H9 (cell line): ENCODE results near the gene NUTF2. TPM values are rescaled to one million over a fixed set of nuclear protein-coding genes. Genes with fewer than 3 reads are reported as not detected.

ENCODE experiments used
- DNase-seq: peaks from one replicate; pipeline ENCODE4 v3.0.0-alpha.2; 2017
- H2AFZ ChIP-seq: one replicate; pipeline ENCODE4 v1.6.1; 2013; ENCODE audit warnings: mild to moderate bottlenecking, low read length, control low read depth, moderate library complexity
- H2AK5ac ChIP-seq: 2 replicates; pipeline ENCODE4 v1.6.1; 2013; ENCODE audit warnings: low read length, control low read depth, mixed read lengths; ENCODE audit not compliant: insufficient read length
- H2BK120ac ChIP-seq: one replicate; pipeline ENCODE4 v1.6.1; 2013; ENCODE audit warnings: low read depth, mild to moderate bottlenecking, low read length, control low read depth, inconsistent platforms; ENCODE audit not compliant: poor library complexity, severe bottlenecking
- H2BK12ac ChIP-seq: 2 replicates; pipeline ENCODE4 v1.6.1; 2013; ENCODE audit warnings: low read length, control low read depth, mixed read lengths, low read depth; ENCODE audit not compliant: insufficient read length
- H2BK15ac ChIP-seq: 2 replicates; pipeline ENCODE4 v1.6.1; 2013; ENCODE audit warnings: low read depth, low read length, control low read depth
- H2BK20ac ChIP-seq: one replicate; pipeline ENCODE4 v1.6.1; 2013; ENCODE audit warnings: low read depth, mild to moderate bottlenecking, low read length, control low read depth, inconsistent platforms; ENCODE audit not compliant: poor library complexity, severe bottlenecking
- H2BK5ac ChIP-seq: 2 replicates; pipeline ENCODE4 v1.6.1; 2013; ENCODE audit warnings: low read length, control low read depth, mixed read lengths; ENCODE audit not compliant: insufficient read length
- H3K14ac ChIP-seq: 2 replicates; pipeline ENCODE4 v1.6.1; 2013; ENCODE audit warnings: low read length, control low read depth; ENCODE audit not compliant: insufficient read depth
- H3K18ac ChIP-seq: 2 replicates; pipeline ENCODE4 v1.6.1; 2013; ENCODE audit warnings: low read depth, mild to moderate bottlenecking, mixed read lengths, low read length, control low read depth; ENCODE audit not compliant: insufficient read length
- H3K23ac ChIP-seq: 2 replicates; pipeline ENCODE4 v1.6.1; 2013; ENCODE audit warnings: low read length, control low read depth, mixed read lengths, low read depth; ENCODE audit not compliant: insufficient read length
- H3K23me2 ChIP-seq: 2 replicates; pipeline ENCODE4 v1.6.1; 2013; ENCODE audit warnings: low read depth, mild to moderate bottlenecking, mixed read lengths, low read length, control low read depth; ENCODE audit not compliant: insufficient read length, poor library complexity, severe bottlenecking
- H3K27ac ChIP-seq: 2 replicates; pipeline ENCODE4 v1.5.1; 2013; ENCODE audit warnings: low read length, control low read depth, mixed read lengths, low read depth; ENCODE audit not compliant: insufficient read length
- H3K27me3 ChIP-seq: 2 replicates; pipeline ENCODE4 v1.6.1; 2013; ENCODE audit warnings: low read length, control low read depth, inconsistent platforms; ENCODE audit not compliant: insufficient read depth
- H3K4ac ChIP-seq: 2 replicates; pipeline ENCODE4 v1.6.1; 2013; ENCODE audit warnings: low read depth, mild to moderate bottlenecking, control low read depth, inconsistent platforms, low read length, moderate library complexity
- H3K4me1 ChIP-seq: 2 replicates; pipeline ENCODE4 v1.6.1; 2013; ENCODE audit warnings: low read length, control low read depth, inconsistent platforms; ENCODE audit not compliant: insufficient read depth
- H3K4me2 ChIP-seq: 2 replicates; pipeline ENCODE4 v1.6.1; 2013; ENCODE audit warnings: low read length, control low read depth, mixed read lengths; ENCODE audit not compliant: insufficient read length, insufficient read depth
- H3K56ac ChIP-seq: 2 replicates; pipeline ENCODE4 v1.6.1; 2013; ENCODE audit warnings: low read depth, mild to moderate bottlenecking, mixed read lengths, low read length, control low read depth; ENCODE audit not compliant: insufficient read length
- H3K79me1 ChIP-seq: 2 replicates; pipeline ENCODE4 v1.6.1; 2013; ENCODE audit warnings: low read depth, mild to moderate bottlenecking, moderate library complexity, low read length, control low read depth, inconsistent platforms; ENCODE audit not compliant: insufficient read depth, poor library complexity, severe bottlenecking
- H3K79me2 ChIP-seq: 2 replicates; pipeline ENCODE4 v1.6.1; 2013; ENCODE audit warnings: low read length, control low read depth, inconsistent platforms; ENCODE audit not compliant: insufficient read depth
- H3K9ac ChIP-seq: 2 replicates; pipeline ENCODE4 v1.6.1; 2013; ENCODE audit warnings: low read length, control low read depth, mixed read lengths; ENCODE audit not compliant: insufficient read length; ENCODE audit errors: extremely low read depth
- H3K9me3 ChIP-seq: one replicate; pipeline ENCODE4 v1.6.1; 2013; ENCODE audit warnings: low read depth, low read length, inconsistent platforms; ENCODE audit not compliant: control insufficient read depth
- H3T11ph ChIP-seq: one replicate; pipeline ENCODE4 v1.6.1; 2013; ENCODE audit warnings: mild to moderate bottlenecking, low read length, control low read depth, inconsistent platforms
- H4K20me1 ChIP-seq: one replicate; pipeline ENCODE4 v1.6.1; 2013; ENCODE audit not compliant: control insufficient read depth, insufficient read length, insufficient read depth
- H4K5ac ChIP-seq: 2 replicates; pipeline ENCODE4 v1.6.1; 2013; ENCODE audit warnings: low read depth, mild to moderate bottlenecking, mixed read lengths, low read length, control low read depth; ENCODE audit not compliant: insufficient read length
- H4K8ac ChIP-seq: replicated peaks from 2 replicates; pipeline ENCODE4 v1.6.1; 2013; ENCODE audit warnings: low read length, control low read depth, mixed read lengths, low read depth; ENCODE audit not compliant: insufficient read length
- H4K91ac ChIP-seq: 2 replicates; pipeline ENCODE4 v1.6.1; 2013; ENCODE audit warnings: low read depth, mild to moderate bottlenecking, moderate library complexity, mixed read lengths, low read length, control low read depth; ENCODE audit not compliant: insufficient read length
- H3K27ac Mint-ChIP-seq, 3 experiments: 2 replicates in 2 of 3; 3 replicates in 1 of 3; pipeline ENCODE4 v1.8.0; 2020 to 2021; ENCODE audit warnings: mixed read lengths in 3 of 3, mild to moderate bottlenecking in 1 of 3, moderate library complexity in 1 of 3
- H3K27me3 Mint-ChIP-seq: 2 replicates; pipeline ENCODE4 v1.8.0; 2021; ENCODE audit warnings: low read depth, mild to moderate bottlenecking, moderate library complexity, mixed read lengths
- H3K36me3 Mint-ChIP-seq, 3 experiments: 2 replicates in 2 of 3; 3 replicates in 1 of 3; pipeline ENCODE4 v1.8.0; 2020 to 2021; ENCODE audit warnings: low read depth in 3 of 3, mixed read lengths in 3 of 3; ENCODE audit not compliant: insufficient read depth in 1 of 3
- H3K4me1 Mint-ChIP-seq, 2 experiments: 2 replicates each; pipeline ENCODE4 v1.8.0; 2020; ENCODE audit warnings: mixed read lengths in 2 of 2
- H3K4me3 Mint-ChIP-seq, 2 experiments: 2 replicates in 1 of 2; 3 replicates in 1 of 2; pipeline ENCODE4 v1.8.0; 2020 to 2021; ENCODE audit warnings: mild to moderate bottlenecking in 2 of 2, mixed read lengths in 2 of 2, moderate library complexity in 1 of 2
- H3K9me3 Mint-ChIP-seq, 2 experiments: 2 replicates in 1 of 2; 3 replicates in 1 of 2; pipeline ENCODE4 v1.8.0; 2020; ENCODE audit warnings: mild to moderate bottlenecking in 2 of 2, mixed read lengths in 2 of 2, moderate library complexity in 1 of 2
- CTCF ChIP-seq: fragments of 200-600 bp; sonication (generic); conservative IDR thresholded peaks from 3 replicates; pipeline ENCODE4 v1.8.0; 2021; ENCODE audit warnings: antibody characterized with exemption, mild to moderate bottlenecking
- WGBS: extraction: QIAGEN DNeasy Blood & Tissue Kit; methylation state at CpG from one replicate; pipeline ENCODE4 v1.1.7; 2013; ENCODE audit warnings: missing lambda C conversion rate, low lambda C conversion rate, mixed read lengths; ENCODE audit not compliant: insufficient read length; ENCODE audit errors: extremely low coverage; 5-methylcytosine and 5-hydroxymethylcytosine counted together
- total RNA-seq: library from RNA; stranded (reverse); gene quantifications from 2 replicates; pipeline ENCODE4 v1.2.1, GENCODE V29; 2021

Gene NUTF2
- total RNA-seq, 1 experiment from 2014 or later: 198 TPM

DNA sequence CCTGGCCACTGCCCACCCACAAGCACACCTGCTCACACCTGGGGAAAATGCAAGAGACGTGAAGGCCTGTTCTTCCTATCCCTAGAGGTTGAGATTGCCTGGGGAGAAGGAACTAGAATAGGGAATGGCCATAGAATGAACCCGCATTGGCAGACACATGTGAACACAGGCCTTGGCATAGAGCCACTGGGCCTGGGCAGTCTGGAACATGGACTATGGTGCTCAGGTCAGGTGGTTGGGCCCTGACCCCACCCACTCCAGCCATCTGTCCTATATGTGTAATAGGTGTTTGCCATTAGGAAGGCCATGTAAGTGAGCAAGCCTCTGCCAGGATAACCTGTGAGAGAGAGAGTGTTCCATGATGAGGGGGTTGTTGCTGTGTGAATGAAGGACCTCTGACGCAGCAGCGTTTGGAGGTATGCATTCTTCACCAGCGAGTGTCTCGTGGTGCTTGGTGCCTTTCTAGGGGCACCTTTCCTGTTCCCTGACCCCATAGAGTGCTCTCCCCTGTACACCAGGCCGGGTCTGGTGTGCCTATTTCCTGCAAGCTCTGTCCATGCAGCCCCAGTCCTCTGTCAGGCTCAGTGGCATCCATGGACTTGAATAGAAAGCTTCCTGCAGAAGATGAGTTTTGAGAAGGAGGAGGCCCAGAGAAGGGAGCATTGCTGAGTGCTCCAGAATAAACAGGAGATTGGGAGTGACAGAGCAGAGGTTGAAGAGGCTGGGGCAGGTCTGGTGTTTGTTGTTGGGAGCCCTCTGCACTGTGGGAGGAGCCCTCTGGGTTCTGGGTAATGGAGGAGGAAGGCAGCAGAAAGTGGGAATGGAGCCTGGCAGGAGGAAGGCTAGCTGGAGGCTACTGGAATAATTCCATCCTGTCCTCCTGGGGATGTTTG, 69.3 kb downstream of the NUTF2 start:
- Mint-ChIP-seq H3K4me1 (peaks cover 12 to 23% of the 10 kb centered on the region in 2 experiments), H3K4me3 (no peak overlapping the region), H3K36me3 (peaks cover 5 to 29% (median 8%) of the 10 kb centered on the region in 3 experiments; a peak in 6 of 7 replicates), H3K27ac (peak overlapping the region in 2 of 3 experiments; percentile 45 to 88; a peak in 4 of 7 replicates), H3K27me3 (no peaks in the 10 kb centered on the region; the same call in 1 of the 2 replicates), H3K9me3 (no peaks in the 10 kb centered on the region)
- no peaks in the 10 kb centered on the region for H3K79me2 ChIP-seq
- no peak overlapping the region for H2AFZ ChIP-seq
- H2BK5ac ChIP-seq: no peak overlapping the region
- H3K4me1 ChIP-seq: peaks cover 7% of the 10 kb centered on the region; the same call in 1 of the 2 replicates
- H3K27me3 ChIP-seq: no peaks in the 10 kb centered on the region
- no peak overlapping the region for H3K56ac ChIP-seq
- no peak overlapping the region for H3K14ac ChIP-seq
- no peaks in the 10 kb centered on the region for H3K23me2 ChIP-seq
- no peak overlapping the region for H4K5ac ChIP-seq
- no peak overlapping the region for H3T11ph ChIP-seq
- H3K4ac ChIP-seq: no peak overlapping the region
- H3K9me3 ChIP-seq: no peaks in the 10 kb centered on the region
- DNase-seq: no peak
- H2BK15ac ChIP-seq: no peak overlapping the region
- H2AK5ac ChIP-seq: no peak overlapping the region
- no peak overlapping the region for H3K27ac ChIP-seq
- H4K8ac ChIP-seq: no peak overlapping the region
- H3K4me2 ChIP-seq: no peak overlapping the region
- H2BK12ac ChIP-seq: no peak overlapping the region
- no peaks in the 10 kb centered on the region for H4K20me1 ChIP-seq
- no peak overlapping the region for H4K91ac ChIP-seq
- no peak overlapping the region for H3K23ac ChIP-seq
- no peak for TF ChIP-seq CTCF
- H2BK20ac ChIP-seq: no peak overlapping the region
- no peak overlapping the region for H3K18ac ChIP-seq
- no peaks in the 10 kb centered on the region for H3K79me1 ChIP-seq
- H3K9ac ChIP-seq: no peak overlapping the region
- no peak overlapping the region for H2BK120ac ChIP-seq
- no CpG with 5 or more reads among the region's 7 CpGs for WGBS
